ENCODE measurements around the gene ARPC5L. TPM values are rescaled to one million over a fixed set of nuclear protein-coding genes. Genes with fewer than 3 reads are reported as not detected.

The ARPC5L gene
- 53.3 and 55.5 TPM in 2 replicates for total RNA-seq

DNA sequence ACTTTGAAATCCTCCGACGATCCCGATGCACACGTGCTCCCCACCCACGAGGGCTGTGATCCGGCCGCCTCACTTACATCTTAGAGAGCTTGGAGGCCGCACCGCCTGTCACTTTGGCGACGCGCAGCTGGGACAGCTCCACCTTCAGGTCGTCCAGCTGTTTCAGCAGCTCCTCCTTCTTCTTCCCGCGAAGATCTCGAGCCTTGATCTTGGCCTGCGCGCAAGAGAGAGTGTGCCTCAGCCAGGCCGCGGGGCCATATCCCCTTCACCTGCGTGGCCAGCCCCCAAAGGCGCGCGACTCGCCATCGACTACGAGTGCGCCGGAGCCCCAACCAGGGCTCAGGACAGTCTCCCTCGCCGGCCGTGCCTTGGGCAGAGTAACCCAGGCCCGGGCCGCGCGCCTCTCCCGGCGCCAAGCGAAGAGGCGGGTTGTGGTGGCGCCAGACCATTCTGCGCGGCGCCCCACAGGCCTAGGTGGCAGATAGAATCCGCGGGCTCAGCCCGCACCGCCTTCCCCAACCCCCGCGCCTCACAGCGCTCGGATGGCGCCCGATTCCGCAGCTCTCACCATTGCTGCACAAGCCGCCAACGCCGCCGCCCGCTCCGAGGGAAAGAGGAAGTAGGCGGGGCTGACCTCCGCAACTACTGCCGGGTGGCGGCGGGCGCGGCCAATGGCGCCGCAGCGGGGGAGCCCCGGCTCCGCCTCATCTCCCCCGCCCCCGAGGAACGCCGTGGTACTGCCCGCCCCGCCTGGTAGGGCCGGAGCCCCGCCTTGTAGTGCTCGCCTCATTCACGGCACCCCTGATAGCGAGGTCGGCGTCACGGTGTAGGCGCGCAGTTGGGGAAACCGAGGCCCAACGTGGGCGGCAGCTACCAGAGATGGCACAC, at the start of gene ARPC5L, which contains the start of gene RPL35:
TSS of gene ARPC5L (plus strand) at position 789 of the 888 bp plus-strand sequence. CDS start 7,161 bp downstream, outside the sequence.
TSS of gene RPL35 (minus strand) at position 616 of the 888 bp plus-strand sequence. CDS start at position 571, 45 bp downstream.
- H3K4me3 ChIP-seq (ENCODE audit: low read depth, low read length): peak within 1 kb of the TSS; percentile 90
- DNase-seq (ENCODE audit: low read depth): no peak
- TF ChIP-seq, protein P1, sequence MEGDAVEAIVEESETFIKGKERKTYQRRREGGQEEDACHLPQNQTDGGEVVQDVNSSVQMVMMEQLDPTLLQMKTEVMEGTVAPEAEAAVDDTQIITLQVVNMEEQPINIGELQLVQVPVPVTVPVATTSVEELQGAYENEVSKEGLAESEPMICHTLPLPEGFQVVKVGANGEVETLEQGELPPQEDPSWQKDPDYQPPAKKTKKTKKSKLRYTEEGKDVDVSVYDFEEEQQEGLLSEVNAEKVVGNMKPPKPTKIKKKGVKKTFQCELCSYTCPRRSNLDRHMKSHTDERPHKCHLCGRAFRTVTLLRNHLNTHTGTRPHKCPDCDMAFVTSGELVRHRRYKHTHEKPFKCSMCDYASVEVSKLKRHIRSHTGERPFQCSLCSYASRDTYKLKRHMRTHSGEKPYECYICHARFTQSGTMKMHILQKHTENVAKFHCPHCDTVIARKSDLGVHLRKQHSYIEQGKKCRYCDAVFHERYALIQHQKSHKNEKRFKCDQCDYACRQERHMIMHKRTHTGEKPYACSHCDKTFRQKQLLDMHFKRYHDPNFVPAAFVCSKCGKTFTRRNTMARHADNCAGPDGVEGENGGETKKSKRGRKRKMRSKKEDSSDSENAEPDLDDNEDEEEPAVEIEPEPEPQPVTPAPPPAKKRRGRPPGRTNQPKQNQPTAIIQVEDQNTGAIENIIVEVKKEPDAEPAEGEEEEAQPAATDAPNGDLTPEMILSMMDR (conservative IDR thresholded peaks at IDR 0.05; ENCODE audit: low read depth, low read length): peak; percentile 43

DNA sequence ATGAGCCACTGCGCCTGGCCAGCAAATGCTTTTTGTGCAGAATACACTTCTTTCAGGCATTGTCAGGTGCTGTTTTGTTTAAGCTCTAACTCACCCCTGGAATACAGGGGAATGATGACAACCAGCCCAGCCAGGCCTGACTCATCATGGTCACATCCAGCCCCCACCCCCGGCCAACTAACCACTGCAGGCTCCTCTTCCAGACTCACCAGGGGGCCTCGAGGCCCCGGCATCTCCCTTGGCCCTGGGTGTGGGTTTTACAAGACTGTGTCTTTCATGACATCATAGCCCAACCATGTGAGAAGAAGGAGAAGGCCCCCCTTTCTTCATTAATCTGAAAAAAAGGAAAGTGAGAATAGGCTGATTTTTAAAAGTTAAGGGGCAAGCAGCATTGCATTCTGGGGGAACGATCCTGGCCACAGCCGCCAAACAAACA, 49.5 kb upstream of the ARPC5L start:
- DNase-seq (ENCODE audit: low read depth): peak; percentile 61
- TF ChIP-seq, protein P1 (conservative IDR thresholded peaks at IDR 0.05; ENCODE audit: low read depth, low read length): no peak

DNA sequence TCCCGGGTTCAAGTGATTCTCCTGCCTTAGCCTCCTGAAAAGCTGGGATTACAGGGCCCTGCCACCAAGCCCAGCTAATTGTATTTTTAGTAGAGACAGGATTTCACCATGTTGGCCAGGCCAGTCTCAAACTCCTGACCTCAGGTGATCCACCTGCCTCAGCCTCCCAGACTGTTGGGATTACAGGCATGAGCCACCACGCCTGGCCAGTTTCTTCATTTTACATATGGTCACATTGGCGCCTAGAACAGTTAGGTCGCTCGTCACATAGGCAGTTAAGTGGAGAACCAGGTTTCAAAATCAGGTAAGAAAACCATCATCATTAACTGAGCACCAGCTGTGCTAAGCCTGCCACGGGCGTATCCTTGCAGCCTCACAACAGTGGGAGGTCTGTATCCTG, 48.9 kb upstream of the ARPC5L start:
- TF ChIP-seq, protein P1 (conservative IDR thresholded peaks at IDR 0.05; ENCODE audit: low read depth, low read length): no peak
- H3K4me3 ChIP-seq (ENCODE audit: low read depth, low read length): no peak overlapping the region
- DNase-seq (ENCODE audit: low read depth): no peak

More for the DNA sequence above, 49.5 kb upstream of the ARPC5L start:
- H3K4me3 ChIP-seq (ENCODE audit: low read depth, low read length): no peak overlapping the region

DNA sequence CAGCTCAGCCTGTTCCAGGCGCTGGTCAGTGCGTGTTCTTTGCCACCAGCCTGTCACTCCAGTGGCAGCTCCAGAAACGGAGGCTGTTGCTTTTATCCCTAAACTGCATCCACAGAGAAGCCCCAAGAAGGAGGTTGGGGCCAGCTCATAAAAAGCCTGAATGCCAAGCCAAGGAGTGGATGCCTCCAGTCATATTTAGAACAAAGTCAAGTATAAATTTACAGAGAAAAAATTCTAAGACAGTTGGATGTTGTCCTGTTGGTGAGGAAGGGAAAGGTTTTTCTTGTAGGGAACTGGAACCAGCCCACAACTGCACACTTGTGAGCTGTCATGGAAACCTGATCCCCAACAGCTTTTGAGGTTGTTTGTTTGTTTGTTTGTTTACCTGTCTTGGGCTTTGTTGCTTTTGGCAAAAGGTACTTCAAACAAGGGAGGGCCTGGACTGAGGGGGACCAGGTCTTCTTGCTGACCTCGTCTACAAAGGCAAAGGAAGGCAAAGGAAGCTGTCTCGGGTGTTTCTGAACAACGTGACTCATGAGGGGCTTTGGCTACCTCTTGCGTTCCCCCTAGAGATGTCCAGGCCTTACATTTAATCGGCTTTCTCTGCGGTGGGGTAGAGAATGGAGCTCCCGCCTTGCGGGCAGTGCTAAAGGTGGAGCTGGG, 48.3 kb upstream of the ARPC5L start:
- no peak overlapping the region for H3K4me3 ChIP-seq (ENCODE audit: low read depth, low read length)
- no peak for DNase-seq (ENCODE audit: low read depth)
- TF ChIP-seq, protein P1 (conservative IDR thresholded peaks at IDR 0.05; ENCODE audit: low read depth, low read length): no peak

DNA sequence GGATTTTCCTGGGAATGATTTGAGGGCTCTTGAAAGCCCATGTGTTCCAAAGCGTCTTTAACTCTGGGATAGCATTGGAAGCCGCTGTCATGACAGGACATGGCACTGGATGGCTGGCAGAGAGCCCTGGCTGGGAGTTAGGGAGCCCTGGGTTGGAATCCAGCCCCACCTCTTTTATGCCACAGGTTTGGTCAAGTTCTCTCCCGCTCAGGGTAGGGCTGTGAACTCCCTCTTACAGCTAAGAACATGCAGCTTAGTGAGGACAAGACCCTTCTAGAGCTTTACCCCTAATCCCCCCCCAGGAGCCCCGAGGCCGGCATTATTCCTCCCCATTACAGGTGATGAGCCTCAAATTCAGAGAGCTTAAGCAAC, 47.8 kb upstream of the ARPC5L start:
- TF ChIP-seq, protein P1 (conservative IDR thresholded peaks at IDR 0.05; ENCODE audit: low read depth, low read length): no peak
- no peak for DNase-seq (ENCODE audit: low read depth)
- H3K4me3 ChIP-seq (ENCODE audit: low read depth, low read length): no peak overlapping the region

DNA sequence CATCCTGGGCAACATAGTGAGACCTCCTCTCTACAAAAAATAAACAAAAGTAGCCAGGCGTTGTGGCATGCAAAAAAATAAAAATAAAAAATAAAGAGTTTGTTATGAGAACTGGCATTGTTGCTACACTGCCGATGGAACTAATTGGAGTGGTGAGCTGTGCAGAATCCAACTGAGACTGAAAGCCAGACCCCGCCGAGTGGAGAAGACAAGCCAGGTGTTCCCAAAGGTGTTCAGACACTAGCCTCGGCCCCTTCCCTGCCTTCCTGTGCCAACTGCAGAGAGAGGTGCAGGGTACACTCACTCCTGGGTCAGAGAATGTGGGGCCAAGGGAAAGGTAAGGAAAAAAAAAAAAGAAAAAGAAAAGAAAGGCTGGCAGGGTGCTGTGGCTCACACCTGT, 46.3 kb upstream of the ARPC5L start:
- no peak overlapping the region for H3K4me3 ChIP-seq (ENCODE audit: low read depth, low read length)
- DNase-seq (ENCODE audit: low read depth): no peak
- TF ChIP-seq, protein P1 (conservative IDR thresholded peaks at IDR 0.05; ENCODE audit: low read depth, low read length): no peak
